Pancreas (tissue), 10 donors: ENCODE data around the gene GRM4. TPM values are rescaled to one million over a fixed set of nuclear protein-coding genes. Genes with fewer than 3 reads are reported as not detected.
A peak's percentile ranks its signal among the peaks of the same experiment; 100 is the strongest.

Experiments
- ATAC-seq, 4 donors: fragments of 200-7000 bp; cut with Tn5 transposase; one replicate each; pipeline versions ENCODE4 v1.8.0 to v1.9.1; 2020; ENCODE audit warnings: mild to moderate bottlenecking in 4 of 4, moderate library complexity in 4 of 4
- DNase-seq, 6 donors: peaks; one replicate each; pipeline ENCODE4 v3.0.0-alpha.2; 2020
- FAIRE-seq: peaks from 2 replicates; lab custom pipeline; 2012; peaks lifted over from hg19 to GRCh38; lab: Jason Lieb, UNC
- H3K27ac ChIP-seq, 4 donors: fragments of 200-600 bp; sonication (generic); 1 replicate in 3 of 4; 2 replicates in 1 of 4; pipeline versions ENCODE4 v1.5.0 to v1.8.0; 2020
- H3K27me3 ChIP-seq, 4 donors: fragments of 200-600 bp; one replicate each; pipeline ENCODE4 v1.8.0; 2021
- H3K36me3 ChIP-seq, 3 donors: fragments of 200-600 bp; sonication (generic) in 1 of 3; one replicate each; pipeline versions ENCODE4 v1.5.0 to v1.8.0; 2020 to 2021
- H3K4me1 ChIP-seq, 3 donors: fragments of 200-600 bp; one replicate each; pipeline ENCODE4 v1.8.0; 2021
- H3K4me3 ChIP-seq, 4 donors: fragments of 200-600 bp; sonication (generic) in 2 of 4; one replicate each; pipeline versions ENCODE4 v1.5.0 to v1.8.0; 2020 to 2021
- H3K9me3 ChIP-seq, 4 donors: fragments of 200-600 bp; one replicate each; pipeline ENCODE4 v1.8.0; 2021
- CTCF ChIP-seq, 4 donors: fragments of 200-600 bp; sonication (generic) in 3 of 4; IDR thresholded peaks; one replicate each; pipeline versions ENCODE4 v1.5.0 to v1.8.0; 2021; ENCODE audit warnings: antibody characterized with exemption in 4 of 4
- WGBS, 2 donors: extraction: QIAGEN DNeasy Blood & Tissue Kit; methylation state at CpG; one replicate each; pipeline ENCODE4 v1.1.7; 2013; 5-methylcytosine and 5-hydroxymethylcytosine counted together
- intact Hi-C, 3 donors: fragments of 100-400 bp; cut with DNase I; formaldehyde crosslinking; loops; one replicate each; pipeline versions ENCODE4 v1.11.1 to v1.14.2; 2022
- polyA plus RNA-seq, 2 donors: library from polyadenylated mRNA; stranded (reverse); fragments of 200-250 nt; gene quantifications; one replicate each; pipeline ENCODE4 v1.2.3, GENCODE V29; 2013
- total RNA-seq, 6 donors: library from RNA; stranded (reverse); fragmentation: NEBNext Ultra II Directional in 4 of 6; extraction: Animal tissue kit (Norgen Biotek cat#: 25700) in 4 of 6; gene quantifications; one replicate each; pipeline versions ENCODE4 v1.2.1 to v1.2.4, GENCODE V29; 2021 to 2023
- donor health status: healthy with polysubstance abuse.
- donor health status: DM: no; HTN: no; CAD: no; lungs with moderate emphysema.
- donor health status: DM: no; HTN: no; CAD: no.
- donor health status: control.
- donor health status: control.
- donor health status: Bipolar disorder and iron deficiency.
- donor health status: DM: yes; HTN: yes; CAD: no.
- donor health status: DM: no; HTN: no; CAD: no.
- donor health status: DM: no; HTN: no; CAD: no.
- donor health status: DM: yes; HTN: yes; CAD: no.

The GRM4 gene
- total and polyA plus RNA-seq, 8 donors: 0.23 to 6.8 (median 1.3) TPM

GRCh38 chr6:34055223-34055933, 90.5 kb downstream of the GRM4 start:
- Histone ChIP-seq H3K4me1 (no peaks in the 10 kb centered on the region), H3K36me3 (no peaks in the 10 kb centered on the region), H3K27ac (no peak overlapping the region), H3K27me3 (no peaks in the 10 kb centered on the region), H3K9me3 (no peaks in the 10 kb centered on the region), H3K4me3 (no peak overlapping the region)
- intact Hi-C loops: no loop called here
- TF ChIP-seq CTCF (IDR thresholded peaks at IDR 0.05): peak; percentile 53 to 72 (median 65)
- WGBS, 2 donors: 52 to 57% methylated on average over 18 of the region's 18 CpGs
- ATAC-seq (peak; percentile 53 to 85 (median 80)), DNase-seq (peak; percentile 16 to 82 (median 44)), FAIRE-seq (no peak)

DNA sequence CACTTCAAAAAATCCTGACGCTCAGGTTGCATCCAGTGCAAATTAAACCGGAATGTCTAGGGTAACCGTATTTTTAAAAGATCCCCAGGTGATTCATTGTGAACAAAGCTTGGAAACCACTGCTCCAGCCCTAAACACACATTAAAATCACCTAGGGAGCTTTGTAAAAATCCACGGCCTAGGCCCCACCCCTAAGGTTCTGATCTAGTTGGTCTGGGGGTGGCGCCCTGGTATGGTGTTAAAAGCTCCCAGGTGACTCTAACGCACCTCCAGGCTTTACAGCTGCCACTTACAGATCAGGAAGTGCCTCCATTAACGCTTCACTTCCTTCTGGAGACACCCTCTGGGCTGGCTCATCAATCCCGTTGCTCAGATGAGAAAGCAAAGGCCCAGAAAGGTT, 92.2 kb downstream of the GRM4 start:
- Histone ChIP-seq H3K27me3 (no peaks in the 10 kb centered on the region), H3K9me3 (no peaks in the 10 kb centered on the region), H3K27ac (no peak overlapping the region), H3K4me1 (no peaks in the 10 kb centered on the region), H3K36me3 (no peaks in the 10 kb centered on the region), H3K4me3 (no peak overlapping the region)
- intact Hi-C loops: no loop called here
- DNase-seq (no peak), FAIRE-seq (no peak), ATAC-seq (peak in 1 of 4 donors; percentile 23)
- 64 to 73% methylated on average over 8 of the region's 8 CpGs for WGBS, 2 donors
- TF ChIP-seq CTCF (IDR thresholded peaks at IDR 0.05): no peak

- no peak for FAIRE-seq
- WGBS, 2 donors: 60 to 74% methylated on average over 7 of the region's 7 CpGs
- no peak for ATAC-seq
- no peak overlapping the region for H3K4me3 ChIP-seq
- no peaks in the 10 kb centered on the region for H3K9me3 ChIP-seq
- no peak for TF ChIP-seq CTCF (IDR thresholded peaks at IDR 0.05)
- intact Hi-C loops: no loop called here
- no peaks in the 10 kb centered on the region for H3K27me3 ChIP-seq
- no peak overlapping the region for H3K27ac ChIP-seq
- no peak for DNase-seq
- no peaks in the 10 kb centered on the region for H3K36me3 ChIP-seq
- no peaks in the 10 kb centered on the region for H3K4me1 ChIP-seq
These were observed 92.8 kb downstream of the GRM4 start for GRCh38 chr6:34052918-34053608.

GRCh38 chr6:34052071-34052825, 93.6 kb downstream of the GRM4 start:
- intact Hi-C loops: no loop called here
- ATAC-seq (no peak), FAIRE-seq (no peak), DNase-seq (no peak)
- no peak overlapping the region for H3K27ac ChIP-seq
- no peak for TF ChIP-seq CTCF (IDR thresholded peaks at IDR 0.05)
- no peak overlapping the region for H3K4me3 ChIP-seq
- H3K9me3 ChIP-seq: no peaks in the 10 kb centered on the region
- H3K36me3 ChIP-seq: no peaks in the 10 kb centered on the region
- 59 to 60% methylated on average over 8 of the region's 8 CpGs for WGBS, 2 donors
- no peaks in the 10 kb centered on the region for H3K27me3 ChIP-seq
- H3K4me1 ChIP-seq: no peaks in the 10 kb centered on the region
